B cell (primary cell): ENCODE data around the gene MVD. TPM values are rescaled to one million over a fixed set of nuclear protein-coding genes. Genes with fewer than 3 reads are reported as not detected.

Experiments
- ATAC-seq: fragments of 200-7000 bp; cut with Tn5 transposase; one replicate; pipeline ENCODE4 v1.10.0; 2021; ENCODE audit warnings: low read depth, mild to moderate bottlenecking, moderate number of reproducible peaks, moderate library complexity
- CTCF ChIA-PET: fragments of 350-600 bp; sonication (Branson Sonifier 250); formaldehyde crosslinking; loops from one replicate; lab custom pipeline; 2021; ENCODE audit warnings: antibody characterized with exemption, inconsistent platforms; lab: Charles Lee
- POLR2A ChIA-PET: fragments of 350-600 bp; sonication (Branson Sonifier 250); formaldehyde crosslinking; loops from one replicate; lab custom pipeline; 2021; ENCODE audit warnings: antibody characterized with exemption; lab: Charles Lee
- DNase-seq: peaks from one replicate; pipeline ENCODE4 v3.0.0; 2013
- H2AFZ ChIP-seq: 2 replicates; pipeline ENCODE4 v1.6.1; 2012; ENCODE audit warnings: mild to moderate bottlenecking, low read depth, low read length; ENCODE audit not compliant: insufficient read depth, poor library complexity, severe bottlenecking
- H3K27ac ChIP-seq, 2 donors: 1 replicate in 1 of 2; 2 replicates in 1 of 2; pipeline ENCODE4 v1.5.1; 2012 to 2013; ENCODE audit warnings: low read length in 2 of 2, mild to moderate bottlenecking in 2 of 2, moderate library complexity in 1 of 2
- H3K27me3 ChIP-seq, 4 experiments: fragments of 200-600 bp in 1 of 4; sonication (generic) in 1 of 4; replicated peaks in 1 of 4; 1 replicate in 2 of 4; 2 replicates in 2 of 4; pipeline versions ENCODE4 v1.6.1 to v1.7.0; 2013 to 2016; ENCODE audit warnings: low read length in 3 of 4, mild to moderate bottlenecking in 2 of 4, mixed read lengths in 1 of 4, moderate library complexity in 1 of 4; ENCODE audit not compliant: insufficient read depth in 4 of 4, control insufficient read depth in 3 of 4; ENCODE audit errors: control extremely low read depth in 1 of 4
- H3K36me3 ChIP-seq, 2 experiments: replicated peaks in 1 of 2; 1 replicate in 1 of 2; 2 replicates in 1 of 2; pipeline versions ENCODE4 v1.6.1 to v1.7.1; 2013; ENCODE audit warnings: low read length in 1 of 2; ENCODE audit not compliant: insufficient read depth in 2 of 2, control insufficient read depth in 1 of 2; ENCODE audit errors: control extremely low read depth in 1 of 2, extremely low read depth in 1 of 2
- H3K4me1 ChIP-seq, 2 donors: fragments of 200-600 bp in 1 of 2; sonication (generic) in 1 of 2; 1 replicate in 1 of 2; 2 replicates in 1 of 2; pipeline versions ENCODE4 v1.5.1 to v1.6.1; 2013 to 2017; ENCODE audit warnings: low read length in 2 of 2; ENCODE audit not compliant: control insufficient read depth in 2 of 2, insufficient read depth in 2 of 2
- H3K4me2 ChIP-seq: replicated peaks from 2 replicates; pipeline ENCODE3; 2012; ENCODE audit warnings: mild to moderate bottlenecking, low read depth, low read length; ENCODE audit not compliant: poor library complexity, severe bottlenecking
- H3K4me3 ChIP-seq, 5 experiments: fragments of 200-600 bp in 1 of 5; sonication (generic) in 1 of 5; 1 replicate in 3 of 5; 2 replicates in 2 of 5; pipeline versions ENCODE4 v1.5.1 to v1.7.0; 2011 to 2016; ENCODE audit warnings: low read length in 4 of 5, mild to moderate bottlenecking in 4 of 5, low read depth in 2 of 5, control low read depth in 1 of 5, moderate library complexity in 1 of 5; ENCODE audit not compliant: insufficient read depth in 1 of 5; ENCODE audit errors: control extremely low read depth in 1 of 5, extremely low read depth in 1 of 5
- H3K79me2 ChIP-seq: fragments of 200-600 bp; sonication (generic); one replicate; pipeline ENCODE4 v1.6.0; 2016; ENCODE audit warnings: low read length; ENCODE audit not compliant: control insufficient read depth, insufficient read depth
- H3K9ac ChIP-seq: fragments of 200-600 bp; sonication (generic); 2 replicates; pipeline ENCODE4 v1.6.1; 2017; ENCODE audit warnings: mild to moderate bottlenecking, low read length, moderate library complexity
- H3K9me3 ChIP-seq, 3 donors: one replicate each; pipeline versions ENCODE4 v1.6.1 to v1.7.1; 2013; ENCODE audit warnings: low read length in 2 of 3; ENCODE audit not compliant: control insufficient read depth in 2 of 3, insufficient read depth in 1 of 3; ENCODE audit errors: control extremely low read depth in 1 of 3
- H4K20me1 ChIP-seq: 2 replicates; pipeline ENCODE4 v1.6.0; 2012; ENCODE audit warnings: mild to moderate bottlenecking, low read length; ENCODE audit not compliant: insufficient read depth, control insufficient read depth, poor library complexity, severe bottlenecking
- H3K27ac Mint-ChIP-seq: one replicate; pipeline ENCODE4 v1.8.0; 2021; ENCODE audit warnings: mixed read lengths
- H3K27me3 Mint-ChIP-seq: one replicate; pipeline ENCODE4 v1.8.0; 2021; ENCODE audit warnings: mixed read lengths
- H3K4me1 Mint-ChIP-seq: one replicate; pipeline ENCODE4 v1.8.0; 2021; ENCODE audit warnings: mixed read lengths
- H3K4me3 Mint-ChIP-seq: one replicate; pipeline ENCODE4 v1.8.0; 2021; ENCODE audit warnings: mixed read lengths
- H3K9me3 Mint-ChIP-seq: one replicate; pipeline ENCODE4 v1.8.0; 2022; ENCODE audit warnings: mixed read lengths; ENCODE audit not compliant: insufficient read depth
- CTCF ChIP-seq: fragments of 200-600 bp; IDR thresholded peaks from one replicate; pipeline ENCODE4 v1.8.0; 2022; ENCODE audit warnings: antibody characterized with exemption, mild to moderate bottlenecking
- EZH2 ChIP-seq: IDR thresholded peaks from 2 replicates; pipeline ENCODE4 v1.6.1; 2012; ENCODE audit warnings: borderline replicate concordance, low read depth, mild to moderate bottlenecking, moderate library complexity, low read length; ENCODE audit not compliant: insufficient read depth, poor library complexity, severe bottlenecking
- WGBS: methylation state at CpG from one replicate; pipeline ENCODE4 v1.1.5; 2013; ENCODE audit warnings: missing lambda C conversion rate; ENCODE audit not compliant: insufficient coverage; 5-methylcytosine and 5-hydroxymethylcytosine counted together
- intact Hi-C: fragments of 100-400 bp; cut with micrococcal nuclease; formaldehyde crosslinking; loops from one replicate; pipeline ENCODE4 v1.10.0; 2022
- polyA plus RNA-seq: library from polyadenylated mRNA; depleted of rRNA; stranded (reverse); fragments of >200 nt; gene quantifications from 2 replicates; pipeline ENCODE4 v1.2.3, GENCODE V29; 2012
- total RNA-seq, 2 donors: library from RNA; stranded (reverse); fragments of 120-200 nt in 1 of 2; gene quantifications; 1 replicate in 1 of 2; 2 replicates in 1 of 2; pipeline versions ENCODE4 v1.2.3 to v1.2.4, GENCODE V29; 2013 to 2022

MVD gene
- total and polyA plus RNA-seq, 2 donors (not counting 1 experiment from before 2014, with no cell fraction given), result 40.9 to 95.4 TPM

DNA sequence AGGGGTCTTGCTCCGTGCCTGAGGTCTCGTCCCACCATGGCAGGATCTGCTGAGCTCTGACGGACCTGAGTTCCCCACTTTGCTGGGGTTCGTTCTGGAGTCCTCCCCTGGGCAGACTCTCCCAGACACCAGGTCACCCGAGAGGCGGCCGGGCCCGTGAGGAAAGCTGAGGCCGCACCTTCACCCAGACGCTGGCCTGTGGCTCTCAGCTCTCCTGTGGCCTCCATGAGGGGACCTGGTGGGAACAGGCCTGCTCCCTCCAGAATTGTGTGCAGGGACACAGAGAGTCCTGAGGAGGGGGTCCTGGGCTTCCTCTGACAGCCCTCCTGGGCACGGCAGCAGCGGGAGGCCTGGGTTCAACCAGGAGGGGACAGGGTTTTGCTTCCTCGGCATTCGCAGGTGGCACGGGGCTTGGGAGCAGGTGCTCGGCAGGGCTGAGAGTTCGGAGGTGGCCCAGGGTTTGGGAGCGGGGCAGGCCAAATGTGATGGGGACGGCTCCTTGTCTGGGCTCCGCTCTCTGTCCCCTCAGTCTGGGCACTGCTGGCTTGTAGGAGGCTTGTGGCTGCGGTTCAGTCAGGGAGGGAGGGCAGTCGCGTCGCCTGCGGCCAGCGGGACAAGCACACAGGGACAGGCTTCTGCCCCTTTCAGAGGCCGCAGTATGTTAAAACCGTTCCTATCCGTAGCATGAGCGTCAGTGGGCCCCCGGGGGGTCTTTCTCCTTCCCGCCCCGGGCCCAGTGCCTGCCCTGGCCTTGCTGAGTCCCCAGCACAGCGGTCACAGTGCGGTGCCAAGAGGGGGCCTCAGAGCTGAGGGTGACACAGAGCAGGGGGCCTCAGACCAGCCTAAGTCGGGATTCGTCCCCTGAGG is 31.6 kb upstream of the MVD start:
- Mint-ChIP-seq H3K9me3 (no peaks in the 10 kb centered on the region), H3K27ac (peak overlapping the region; percentile 26), H3K4me1 (peaks cover 39% of the 10 kb centered on the region), H3K4me3 (no peak overlapping the region), H3K27me3 (no peaks in the 10 kb centered on the region)
- WGBS, result 93% methylated on average over 37 of the region's 37 CpGs
- H4K20me1 ChIP-seq, result peaks cover 23% of the 10 kb centered on the region
- no peak overlapping the region for H3K4me3 ChIP-seq
- H3K27ac ChIP-seq, result no peak overlapping the region
- no peak for TF ChIP-seq EZH2
- no peak for TF ChIP-seq CTCF
- no peak overlapping the region for H3K4me2 ChIP-seq
- no peaks in the 10 kb centered on the region for H3K27me3 ChIP-seq
- H3K9ac ChIP-seq, result no peak overlapping the region
- H3K36me3 ChIP-seq, result peaks cover 0 to 43% of the 10 kb centered on the region in 2 experiments
- peaks cover 24% of the 10 kb centered on the region for H3K79me2 ChIP-seq
- DNase-seq, result no peak
- no peak for ATAC-seq
- intact Hi-C loops, result no loop called here
- peaks cover 25 to 58% of the 10 kb centered on the region in 2 donors for H3K4me1 ChIP-seq
- ChIA-PET CTCF (no interaction called here), POLR2A (interaction anchor here (0.7 kb wide), 1 partner anchor 51 kb away, joined by 3 read pairs; no protein-coding TSS in a partner anchor)
- no peaks in the 10 kb centered on the region for H3K9me3 ChIP-seq
- no peak overlapping the region for H2AFZ ChIP-seq
